22Rv1 (cell line): ENCODE measurements around the gene CEP120.

Experiments
- CTCF ChIP-seq: fragments of 450-650 bp; IDR thresholded peaks from 2 replicates; pipeline ENCODE4 v1.5.1; 2017; ENCODE audit warnings: mild to moderate bottlenecking
- ZFX ChIP-seq: fragments of 450-650 bp; IDR thresholded peaks from 2 replicates; pipeline ENCODE4 v1.6.1; 2017; ENCODE audit warnings: antibody characterized with exemption, borderline replicate concordance

- TF ChIP-seq CTCF (no peak), ZFX (no peak)
These were observed 6.2 kb upstream of the CEP120 start for GRCh38 chr5:123429221-123429954.
